Measurements from ENCODE around the gene MAP7D3.

MAP7D3 gene

GRCh38 chrX:136215559-136215958, 35.6 kb downstream of the MAP7D3 start:
- no peak overlapping the region for H3K23ac ChIP-seq (ENCODE audit: low read depth, low read length, poor library complexity)
- no peak overlapping the region for H3K27ac ChIP-seq (replicated peaks; ENCODE audit: low read length)
- peaks cover 1 to 6% of the 10 kb centered on the region in 2 donors for H3K4me1 ChIP-seq (ENCODE audit: control insufficient read depth in 2 of 2, insufficient read depth in 1 of 2, low read depth in 1 of 2, low read length in 2 of 2)
- no peak overlapping the region for H3K9ac ChIP-seq (ENCODE audit: low read depth, low read length, poor library complexity)
- no peak overlapping the region for H4K91ac ChIP-seq (ENCODE audit: low read depth, low read length, poor library complexity)
- H3K4me3 ChIP-seq (ENCODE audit: low read length in 2 of 2) = no peak overlapping the region
- H2BK120ac ChIP-seq (ENCODE audit: low read depth, low read length) = no peak overlapping the region
- H3K18ac ChIP-seq (ENCODE audit: low read length) = no peak overlapping the region
- no peaks in the 10 kb centered on the region for H3K79me1 ChIP-seq (ENCODE audit: low read depth, low read length)
- no peak overlapping the region for H3K4me2 ChIP-seq (ENCODE audit: insufficient read depth, low read length, poor library complexity, severe bottlenecking)
- H3K4ac ChIP-seq (ENCODE audit: low read length) = no peak overlapping the region
- no peak for DNase-seq (ENCODE audit: low spot score)
- H3K9me3 ChIP-seq (replicated peaks in 1 of 2; ENCODE audit: control insufficient read depth in 2 of 2, insufficient read depth in 1 of 2, low read depth in 1 of 2, low read length in 2 of 2) = no peaks in the 10 kb centered on the region
- peaks cover 0 to 3% (median 0%) of the 10 kb centered on the region in 3 experiments for H3K27me3 ChIP-seq (ENCODE audit: control insufficient read depth in 3 of 3, insufficient read depth in 3 of 3, low read depth in 1 of 3, low read length in 3 of 3)
- H3K36me3 ChIP-seq (replicated peaks in 1 of 2; ENCODE audit: control insufficient read depth in 2 of 2, insufficient read depth in 2 of 2, low read length in 2 of 2) = peaks cover 5 to 10% of the 10 kb centered on the region in 2 donors
- H4K8ac ChIP-seq (ENCODE audit: low read depth, low read length) = no peak overlapping the region
- H2BK5ac ChIP-seq (ENCODE audit: low read length) = no peak overlapping the region
- H2AFZ ChIP-seq (ENCODE audit: low read length) = no peak overlapping the region
- H2BK12ac ChIP-seq (ENCODE audit: low read length) = no peak overlapping the region
- H2AK5ac ChIP-seq (ENCODE audit: low read depth, low read length) = no peak overlapping the region
- H3K14ac ChIP-seq (ENCODE audit: low read length) = no peak overlapping the region
- no peak overlapping the region for H2BK15ac ChIP-seq (ENCODE audit: low read length)

GRCh38 chrX:136214551-136214950, 36.6 kb downstream of the MAP7D3 start:
- no peak overlapping the region for H3K4me3 ChIP-seq (ENCODE audit: low read length in 2 of 2)
- no peak overlapping the region for H3K27ac ChIP-seq (replicated peaks; ENCODE audit: low read length)
- H3K9me3 ChIP-seq (replicated peaks in 1 of 2; ENCODE audit: control insufficient read depth in 2 of 2, insufficient read depth in 1 of 2, low read depth in 1 of 2, low read length in 2 of 2) = no peaks in the 10 kb centered on the region
- H3K4me1 ChIP-seq (ENCODE audit: control insufficient read depth in 2 of 2, insufficient read depth in 1 of 2, low read depth in 1 of 2, low read length in 2 of 2) = peaks cover 1 to 11% of the 10 kb centered on the region in 2 donors
- no peak overlapping the region for H2BK120ac ChIP-seq (ENCODE audit: low read depth, low read length)
- H3K23ac ChIP-seq (ENCODE audit: low read depth, low read length, poor library complexity) = no peak overlapping the region
- H2BK15ac ChIP-seq (ENCODE audit: low read length) = no peak overlapping the region
- no peak overlapping the region for H2AK5ac ChIP-seq (ENCODE audit: low read depth, low read length)
- H3K4me2 ChIP-seq (ENCODE audit: insufficient read depth, low read length, poor library complexity, severe bottlenecking) = no peak overlapping the region
- H2BK12ac ChIP-seq (ENCODE audit: low read length) = no peak overlapping the region
- H3K14ac ChIP-seq (ENCODE audit: low read length) = no peak overlapping the region
- no peak overlapping the region for H3K4ac ChIP-seq (ENCODE audit: low read length)
- H4K91ac ChIP-seq (ENCODE audit: low read depth, low read length, poor library complexity) = no peak overlapping the region
- no peaks in the 10 kb centered on the region for H3K79me1 ChIP-seq (ENCODE audit: low read depth, low read length)
- peaks cover under 1 to 3% of the 10 kb centered on the region in 2 donors for H3K36me3 ChIP-seq (replicated peaks in 1 of 2; ENCODE audit: control insufficient read depth in 2 of 2, insufficient read depth in 2 of 2, low read length in 2 of 2)
- no peak overlapping the region for H3K18ac ChIP-seq (ENCODE audit: low read length)
- peaks cover 0 to 2% (median 0%) of the 10 kb centered on the region in 3 experiments for H3K27me3 ChIP-seq (ENCODE audit: control insufficient read depth in 3 of 3, insufficient read depth in 3 of 3, low read depth in 1 of 3, low read length in 3 of 3)
- no peak overlapping the region for H4K8ac ChIP-seq (ENCODE audit: low read depth, low read length)
- no peak overlapping the region for H3K9ac ChIP-seq (ENCODE audit: low read depth, low read length, poor library complexity)
- WGBS, 2 donors (ENCODE audit: extremely low coverage in 2 of 2, insufficient read length in 2 of 2, insufficient replicate concordance in 1 of 2) = no CpG with 5 or more reads among the region's 7 CpGs
- H2BK5ac ChIP-seq (ENCODE audit: low read length) = no peak overlapping the region
- DNase-seq (ENCODE audit: low spot score) = no peak
- no peak overlapping the region for H2AFZ ChIP-seq (ENCODE audit: low read length)

- Histone ChIP-seq H2BK120ac (ENCODE audit: low read depth, low read length) (no peak overlapping the region), H3K18ac (ENCODE audit: low read length) (no peak overlapping the region), H3K4me1 (ENCODE audit: control insufficient read depth in 2 of 2, insufficient read depth in 1 of 2, low read depth in 1 of 2, low read length in 2 of 2) (peaks cover 1 to 11% of the 10 kb centered on the region in 2 donors), H3K4ac (ENCODE audit: low read length) (no peak overlapping the region), H2BK12ac (ENCODE audit: low read length) (no peak overlapping the region), H3K27ac (replicated peaks; ENCODE audit: low read length) (no peak overlapping the region), H2BK15ac (ENCODE audit: low read length) (no peak overlapping the region), H3K36me3 (replicated peaks in 1 of 2; ENCODE audit: control insufficient read depth in 2 of 2, insufficient read depth in 2 of 2, low read length in 2 of 2) (peaks cover 7% of the 10 kb centered on the region in 2 donors), H4K8ac (ENCODE audit: low read depth, low read length) (no peak overlapping the region), H2BK5ac (ENCODE audit: low read length) (no peak overlapping the region), H3K79me1 (ENCODE audit: low read depth, low read length) (no peaks in the 10 kb centered on the region), H3K9ac (ENCODE audit: low read depth, low read length, poor library complexity) (no peak overlapping the region), H3K4me2 (ENCODE audit: insufficient read depth, low read length, poor library complexity, severe bottlenecking) (no peak overlapping the region), H2AFZ (ENCODE audit: low read length) (no peak overlapping the region), H4K91ac (ENCODE audit: low read depth, low read length, poor library complexity) (no peak overlapping the region), H3K14ac (ENCODE audit: low read length) (no peak overlapping the region), H3K4me3 (ENCODE audit: low read length in 2 of 2) (no peak overlapping the region), H3K23ac (ENCODE audit: low read depth, low read length, poor library complexity) (no peak overlapping the region), H3K27me3 (ENCODE audit: control insufficient read depth in 3 of 3, insufficient read depth in 3 of 3, low read depth in 1 of 3, low read length in 3 of 3) (peaks cover 0 to 2% (median 0%) of the 10 kb centered on the region in 3 experiments), H3K9me3 (replicated peaks in 1 of 2; ENCODE audit: control insufficient read depth in 2 of 2, insufficient read depth in 1 of 2, low read depth in 1 of 2, low read length in 2 of 2) (no peaks in the 10 kb centered on the region), H2AK5ac (ENCODE audit: low read depth, low read length) (no peak overlapping the region)
- DNase-seq (ENCODE audit: low spot score) = no peak
- WGBS, 2 donors (ENCODE audit: extremely low coverage in 2 of 2, insufficient read length in 2 of 2, insufficient replicate concordance in 1 of 2) = no CpG with 5 or more reads among the region's 17 CpGs
Observed at GRCh38 chrX:136212557-136213111, 38.6 kb downstream of the MAP7D3 start.

- H3K36me3 ChIP-seq (replicated peaks in 1 of 2; ENCODE audit: control insufficient read depth in 2 of 2, insufficient read depth in 2 of 2, low read length in 2 of 2) = peaks cover 7 to 11% of the 10 kb centered on the region in 2 donors
- H3K9ac ChIP-seq (ENCODE audit: low read depth, low read length, poor library complexity) = peak overlapping the region; percentile 4
- no peak overlapping the region for H2BK5ac ChIP-seq (ENCODE audit: low read length)
- H3K27ac ChIP-seq (replicated peaks; ENCODE audit: low read length) = no peak overlapping the region
- H2BK12ac ChIP-seq (ENCODE audit: low read length) = no peak overlapping the region
- H4K91ac ChIP-seq (ENCODE audit: low read depth, low read length, poor library complexity) = no peak overlapping the region
- no peak overlapping the region for H2AK5ac ChIP-seq (ENCODE audit: low read depth, low read length)
- DNase-seq (ENCODE audit: low spot score) = no peak
- no peak overlapping the region for H2BK15ac ChIP-seq (ENCODE audit: low read length)
- H2BK120ac ChIP-seq (ENCODE audit: low read depth, low read length) = no peak overlapping the region
- no peak overlapping the region for H2AFZ ChIP-seq (ENCODE audit: low read length)
- WGBS, 2 donors (ENCODE audit: extremely low coverage in 2 of 2, insufficient read length in 2 of 2, insufficient replicate concordance in 1 of 2) = no CpG with 5 or more reads among the region's 11 CpGs
- no peak overlapping the region for H3K23ac ChIP-seq (ENCODE audit: low read depth, low read length, poor library complexity)
- no peak overlapping the region for H3K14ac ChIP-seq (ENCODE audit: low read length)
- no peaks in the 10 kb centered on the region for H3K9me3 ChIP-seq (replicated peaks in 1 of 2; ENCODE audit: control insufficient read depth in 2 of 2, insufficient read depth in 1 of 2, low read depth in 1 of 2, low read length in 2 of 2)
- no peak overlapping the region for H3K18ac ChIP-seq (ENCODE audit: low read length)
- peaks cover 1 to 11% of the 10 kb centered on the region in 2 donors for H3K4me1 ChIP-seq (ENCODE audit: control insufficient read depth in 2 of 2, insufficient read depth in 1 of 2, low read depth in 1 of 2, low read length in 2 of 2)
- H3K4me2 ChIP-seq (ENCODE audit: insufficient read depth, low read length, poor library complexity, severe bottlenecking) = no peak overlapping the region
- no peaks in the 10 kb centered on the region for H3K79me1 ChIP-seq (ENCODE audit: low read depth, low read length)
- H3K27me3 ChIP-seq (ENCODE audit: control insufficient read depth in 3 of 3, insufficient read depth in 3 of 3, low read depth in 1 of 3, low read length in 3 of 3) = peaks cover 0 to 2% (median 0%) of the 10 kb centered on the region in 3 experiments
- H3K4ac ChIP-seq (ENCODE audit: low read length) = no peak overlapping the region
- H3K4me3 ChIP-seq (ENCODE audit: low read length in 2 of 2) = no peak overlapping the region
- H4K8ac ChIP-seq (ENCODE audit: low read depth, low read length) = no peak overlapping the region
Observed at GRCh38 chrX:136211766-136212556, 39.2 kb downstream of the MAP7D3 start.
